HCT116 (cell line): ENCODE data around the gene TMEM30A. TPM values are rescaled to one million over a fixed set of nuclear protein-coding genes. Genes with fewer than 3 reads are reported as not detected.

Source experiments
- ATAC-seq: fragments of 200-7000 bp; cut with Tn5 transposase; 2 replicates; pipeline ENCODE4 v1.9.1; 2020; ENCODE audit warnings: mild to moderate bottlenecking, moderate library complexity
- BruUV-seq: library from RNA; stranded (reverse); fragments of 400-500 nt; replicated peaks from 2 replicates; lab custom pipeline; 2021; lab: Mats Ljungman, UMichigan
- CTCF ChIA-PET: fragments of 300-600 bp; sonication (Branson Sonifier 250); formaldehyde crosslinking; loops from one replicate; lab custom pipeline; 2021; ENCODE audit warnings: antibody characterized with exemption; lab: Charles Lee
- POLR2A ChIA-PET: fragments of 300-600, 350-600 bp; sonication (Branson Sonifier 250); formaldehyde crosslinking; loops from one replicate; lab custom pipeline; 2021; ENCODE audit warnings: antibody characterized with exemption; lab: Charles Lee
- RAD21 ChIA-PET, 2 experiments: fragments of 300-600 bp; sonication (Branson Sonifier 250); formaldehyde crosslinking; loops; one replicate each; lab custom pipeline; 2023; ENCODE audit warnings: low total read pairs in 2 of 2; ENCODE audit not compliant: uncharacterized antibody in 2 of 2, unreplicated experiment in 2 of 2, low non-redundant PET in 1 of 2; lab: Charles Lee
- DNase-seq: peaks from one replicate; pipeline ENCODE4 v3.0.0-alpha.2; 2010; ENCODE audit warnings: low read depth, low spot score
- H2AFZ ChIP-seq: fragments of 200-600 bp; shearing (Covaris generic), sonication (generic); 2 replicates; pipeline ENCODE4 v1.6.1; 2017; ENCODE audit warnings: low read depth, mixed run types, mixed read lengths, antibody characterized with exemption, low read length; ENCODE audit not compliant: poor library complexity, severe bottlenecking
- H3K27ac ChIP-seq: 2 replicates; pipeline ENCODE4 v1.5.1; 2012; ENCODE audit warnings: low read depth, low read length
- H3K27me3 ChIP-seq: fragments of 200-600 bp; sonication (generic); 2 replicates; pipeline ENCODE4 v1.6.1; 2016; ENCODE audit warnings: mixed run types, low read length, mixed read lengths; ENCODE audit not compliant: insufficient read depth
- H3K36me3 ChIP-seq, 2 experiments: fragments of 200-500 bp in 1 of 2; fragments of 200-600 bp in 1 of 2; sonication (Bioruptor generic) in 1 of 2; sonication (generic) in 1 of 2; 2 replicates each; pipeline versions ENCODE4 v1.5.1 to v1.6.1; 2014 to 2016; ENCODE audit warnings: low read length in 2 of 2, inconsistent platforms in 1 of 2, mixed read lengths in 1 of 2, mixed run types in 1 of 2; ENCODE audit not compliant: insufficient read depth in 2 of 2, control insufficient read depth in 1 of 2
- H3K4me1 ChIP-seq, 2 experiments: fragments of 200-600 bp in 1 of 2; sonication (generic) in 1 of 2; 2 replicates each; pipeline versions ENCODE4 v1.5.1 to v1.6.1; 2012 to 2017; ENCODE audit warnings: low read length in 2 of 2, inconsistent platforms in 1 of 2, mild to moderate bottlenecking in 1 of 2, mixed read lengths in 1 of 2, mixed run types in 1 of 2, moderate library complexity in 1 of 2; ENCODE audit not compliant: insufficient read depth in 2 of 2, control insufficient read depth in 1 of 2
- H3K4me2 ChIP-seq: fragments of 200-600 bp; sonication (generic); 2 replicates; pipeline ENCODE4 v1.6.1; 2017; ENCODE audit warnings: mixed run types, low read length, mixed read lengths
- H3K4me3 ChIP-seq, 2 experiments: fragments of 200-600 bp in 1 of 2; sonication (generic) in 1 of 2; replicated peaks in 1 of 2; 2 replicates each; pipeline ENCODE4 v1.5.1; 2011 to 2016; ENCODE audit warnings: low read length in 2 of 2, control low read depth in 1 of 2, low read depth in 1 of 2, mild to moderate bottlenecking in 1 of 2, mixed read lengths in 1 of 2, mixed run types in 1 of 2
- H3K79me2 ChIP-seq: fragments of 200-600 bp; sonication (generic); 2 replicates; pipeline ENCODE4 v1.6.1; 2017; ENCODE audit warnings: mild to moderate bottlenecking, mixed run types, low read length, moderate library complexity, mixed read lengths; ENCODE audit not compliant: insufficient read depth
- H3K9ac ChIP-seq: fragments of 200-600 bp; sonication (generic); 2 replicates; pipeline ENCODE4 v1.6.1; 2016; ENCODE audit warnings: low read length, mixed read lengths
- H3K9me2 ChIP-seq: fragments of 200-600 bp; sonication (generic), shearing (Covaris generic); 2 replicates; pipeline ENCODE4 v1.6.1; 2017; ENCODE audit warnings: mixed run types, mild to moderate bottlenecking, moderate library complexity; ENCODE audit not compliant: insufficient read depth
- H3K9me3 ChIP-seq, 2 experiments: fragments of 200-500 bp in 1 of 2; fragments of 200-600 bp in 1 of 2; sonication (Bioruptor generic) in 1 of 2; sonication (generic) in 1 of 2; 2 replicates each; pipeline ENCODE4 v1.6.1; 2014 to 2017; ENCODE audit warnings: low read length in 2 of 2, mixed read lengths in 2 of 2, inconsistent platforms in 1 of 2, low read depth in 1 of 2, mild to moderate bottlenecking in 1 of 2, mixed run types in 1 of 2, moderate library complexity in 1 of 2; ENCODE audit not compliant: control insufficient read depth in 1 of 2, insufficient read depth in 1 of 2
- H4K20me1 ChIP-seq: fragments of 200-600 bp; sonication (generic), shearing (Covaris generic); 2 replicates; pipeline ENCODE4 v1.6.1; 2017; ENCODE audit warnings: mixed run types, mild to moderate bottlenecking, moderate library complexity; ENCODE audit not compliant: insufficient read depth
- CEBPB ChIP-seq: IDR thresholded peaks from 2 replicates; pipeline ENCODE4 v1.6.1; 2012; ENCODE audit warnings: low read depth
- ELF1 ChIP-seq: IDR thresholded peaks from 2 replicates; pipeline ENCODE4 v1.6.1; 2012; ENCODE audit warnings: low read depth, borderline replicate concordance
- EZH2 ChIP-seq: fragments of 200-600 bp; sonication (generic); IDR thresholded peaks from 2 replicates; pipeline ENCODE4 v1.6.1; 2017; ENCODE audit warnings: antibody characterized with exemption, mixed run types
- EZH2phosphoT487 ChIP-seq: fragments of 200-600 bp; IDR thresholded peaks from 2 replicates; pipeline ENCODE4 v1.6.1; 2018; ENCODE audit warnings: antibody characterized with exemption, borderline replicate concordance
- FOSL1 ChIP-seq: IDR thresholded peaks from 2 replicates; pipeline ENCODE4 v1.6.1; 2012; ENCODE audit warnings: low read depth
- JUND ChIP-seq: IDR thresholded peaks from 2 replicates; pipeline ENCODE4 v1.6.1; 2012
- MAX ChIP-seq: IDR thresholded peaks from 2 replicates; pipeline ENCODE4 v1.6.1; 2012
- POLR2AphosphoS5 ChIP-seq: IDR thresholded peaks from 2 replicates; pipeline ENCODE4 v1.6.1; 2011; ENCODE audit warnings: mild to moderate bottlenecking, low read depth, low read length, moderate library complexity
- RAD21 ChIP-seq: IDR thresholded peaks from 2 replicates; pipeline ENCODE4 v1.6.1; 2012; ENCODE audit warnings: low read depth, mild to moderate bottlenecking
- REST ChIP-seq: IDR thresholded peaks from 2 replicates; pipeline ENCODE4 v1.6.1; 2012; ENCODE audit warnings: low read depth
- SRF ChIP-seq: IDR thresholded peaks from 2 replicates; pipeline ENCODE4 v1.6.1; 2012; ENCODE audit warnings: low read depth
- TCF7L2 ChIP-seq: IDR thresholded peaks from 2 replicates; pipeline ENCODE4 v1.7.0; 2011; ENCODE audit warnings: borderline replicate concordance, inconsistent platforms; ENCODE audit not compliant: insufficient read depth, insufficient read length; ENCODE audit errors: extremely low read depth
- ZFX ChIP-seq: fragments of 450-650 bp; IDR thresholded peaks from 2 replicates; pipeline ENCODE4 v1.6.1; 2017
- ZNF274 ChIP-seq: fragments of 200-500 bp; sonication (Bioruptor generic); IDR thresholded peaks from 2 replicates; pipeline ENCODE4 v1.6.1; 2014; ENCODE audit warnings: mild to moderate bottlenecking, low read depth, low read length, inconsistent platforms
- intact Hi-C: fragments of 100-400 bp; cut with micrococcal nuclease; formaldehyde crosslinking; loops from 2 replicates; pipeline ENCODE4 v1.10.0; 2022
- total RNA-seq: library from RNA; stranded (reverse); gene quantifications from one replicate; pipeline ENCODE4 v1.2.1, GENCODE V29; 2021; ENCODE audit not compliant: unreplicated experiment
- TF ChIP-seq, protein P1 (sequence below), 3 experiments: fragments of 200-600 bp in 1 of 3; sonication (generic) in 1 of 3; IDR thresholded peaks in 2 of 3; conservative IDR thresholded peaks in 1 of 3; 2 replicates each; pipeline ENCODE4 v1.5.1; 2012 to 2017; ENCODE audit warnings: low read depth in 2 of 3, low read length in 2 of 3, antibody characterized with exemption in 1 of 3, borderline replicate concordance in 1 of 3, control low read depth in 1 of 3, mild to moderate bottlenecking in 1 of 3, mixed read lengths in 1 of 3, mixed run types in 1 of 3, moderate library complexity in 1 of 3; ENCODE audit not compliant: insufficient read depth in 1 of 3

TMEM30A gene
- total RNA-seq, 1 experiment from 2014 or later: 73.4 TPM

- H3K9me3 ChIP-seq: no peaks in the 10 kb centered on the region
- BruUV-seq: no TSS peak
- H3K4me3 ChIP-seq: no peak overlapping the region
- H3K79me2 ChIP-seq: no peaks in the 10 kb centered on the region
- no peak overlapping the region for H2AFZ ChIP-seq
- ChIA-PET RAD21 (no interaction called here), CTCF (no interaction called here), POLR2A (no interaction called here)
- H3K4me1 ChIP-seq: peaks cover 4 to 14% of the 10 kb centered on the region in 2 experiments; a peak in 2 of 4 replicates
- H3K9ac ChIP-seq: no peak overlapping the region
- no peaks in the 10 kb centered on the region for H4K20me1 ChIP-seq
- H3K4me2 ChIP-seq: no peak overlapping the region
- no peak for ATAC-seq
- no peak for DNase-seq
- TF ChIP-seq ELF1: no peak
- no peak for TF ChIP-seq JUND
- TF ChIP-seq EZH2: no peak
- TF ChIP-seq TCF7L2: no peak
- TF ChIP-seq EZH2phosphoT487: no peak
- TF ChIP-seq ZNF274: no peak
- TF ChIP-seq, protein P1, sequence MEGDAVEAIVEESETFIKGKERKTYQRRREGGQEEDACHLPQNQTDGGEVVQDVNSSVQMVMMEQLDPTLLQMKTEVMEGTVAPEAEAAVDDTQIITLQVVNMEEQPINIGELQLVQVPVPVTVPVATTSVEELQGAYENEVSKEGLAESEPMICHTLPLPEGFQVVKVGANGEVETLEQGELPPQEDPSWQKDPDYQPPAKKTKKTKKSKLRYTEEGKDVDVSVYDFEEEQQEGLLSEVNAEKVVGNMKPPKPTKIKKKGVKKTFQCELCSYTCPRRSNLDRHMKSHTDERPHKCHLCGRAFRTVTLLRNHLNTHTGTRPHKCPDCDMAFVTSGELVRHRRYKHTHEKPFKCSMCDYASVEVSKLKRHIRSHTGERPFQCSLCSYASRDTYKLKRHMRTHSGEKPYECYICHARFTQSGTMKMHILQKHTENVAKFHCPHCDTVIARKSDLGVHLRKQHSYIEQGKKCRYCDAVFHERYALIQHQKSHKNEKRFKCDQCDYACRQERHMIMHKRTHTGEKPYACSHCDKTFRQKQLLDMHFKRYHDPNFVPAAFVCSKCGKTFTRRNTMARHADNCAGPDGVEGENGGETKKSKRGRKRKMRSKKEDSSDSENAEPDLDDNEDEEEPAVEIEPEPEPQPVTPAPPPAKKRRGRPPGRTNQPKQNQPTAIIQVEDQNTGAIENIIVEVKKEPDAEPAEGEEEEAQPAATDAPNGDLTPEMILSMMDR (IDR thresholded peaks at IDR 0.05 in 2 of 3, conservative IDR thresholded peaks at IDR 0.05 in 1 of 3; ENCODE audit: borderline replicate concordance in 1 of 3, insufficient read depth in 1 of 3, low read depth in 2 of 3, low read length in 2 of 3): no peak
- no peak for TF ChIP-seq REST
- TF ChIP-seq CEBPB: no peak
- no peak for TF ChIP-seq MAX
- TF ChIP-seq ZFX: no peak
- TF ChIP-seq POLR2AphosphoS5: no peak
- TF ChIP-seq RAD21: no peak
- TF ChIP-seq FOSL1: no peak
- TF ChIP-seq SRF: no peak
- H3K9me2 ChIP-seq: no peaks in the 10 kb centered on the region
- H3K27ac ChIP-seq: no peak overlapping the region
- H3K27me3 ChIP-seq: no peaks in the 10 kb centered on the region
- intact Hi-C loops: no loop called here
- H3K36me3 ChIP-seq: peaks cover 7 to 13% of the 10 kb centered on the region in 2 experiments; a peak in 3 of 4 replicates
These were observed 51.4 kb downstream of the TMEM30A start for GRCh38 chr6:75233092-75233615.
